Psoas muscle (tissue), 8 donors: Measurements from ENCODE around the gene WDR37. TPM values are rescaled to one million over a fixed set of nuclear protein-coding genes. Genes with fewer than 3 reads are reported as not detected.

Experiments
- ATAC-seq, 4 donors: fragments of 200-7000 bp; cut with Tn5 transposase; one replicate each; pipeline ENCODE4 v1.9.1; 2020; ENCODE audit warnings: moderate library complexity in 3 of 4, mild to moderate bottlenecking in 2 of 4
- DNase-seq, 2 donors: peaks; one replicate each; pipeline ENCODE4 v3.0.0-alpha.2; 2020
- H3K27ac ChIP-seq: fragments of 200-600 bp; one replicate; pipeline ENCODE4 v1.8.0; 2022
- H3K27me3 ChIP-seq, 3 donors: fragments of 200-600 bp in 1 of 3; one replicate each; pipeline versions ENCODE4 v1.6.1 to v1.8.0; 2013 to 2022; ENCODE audit warnings: low read length in 2 of 3, mild to moderate bottlenecking in 2 of 3, moderate library complexity in 1 of 3; ENCODE audit not compliant: insufficient read depth in 3 of 3
- H3K36me3 ChIP-seq, 2 donors: fragments of 200-600 bp in 1 of 2; one replicate each; pipeline versions ENCODE4 v1.6.1 to v1.8.0; 2013 to 2022; ENCODE audit warnings: low read depth in 1 of 2, mild to moderate bottlenecking in 1 of 2, moderate library complexity in 1 of 2; ENCODE audit not compliant: insufficient read depth in 1 of 2
- H3K4me1 ChIP-seq: fragments of 200-600 bp; one replicate; pipeline ENCODE4 v1.8.0; 2022
- H3K4me3 ChIP-seq: fragments of 200-600 bp; one replicate; pipeline ENCODE4 v1.8.0; 2022; ENCODE audit warnings: mild to moderate bottlenecking
- H3K9me3 ChIP-seq: fragments of 200-600 bp; one replicate; pipeline ENCODE4 v1.8.0; 2022
- CTCF ChIP-seq: fragments of 200-600 bp; IDR thresholded peaks from one replicate; pipeline ENCODE4 v1.8.0; 2022; ENCODE audit warnings: antibody characterized with exemption
- WGBS, 3 donors: extraction: QIAGEN DNeasy Blood & Tissue Kit; methylation state at CpG; one replicate each; pipeline versions ENCODE4 v1.1.6 to v1.1.7; 2013; 5-methylcytosine and 5-hydroxymethylcytosine counted together
- intact Hi-C, 2 donors: fragments of 100-400 bp; cut with DNase I; formaldehyde crosslinking; loops; one replicate each; pipeline versions ENCODE4 v1.11.0 to v1.14.2; 2022
- polyA plus RNA-seq, 3 donors: library from polyadenylated mRNA; stranded (reverse); fragments of 200-250 nt; gene quantifications; one replicate each; pipeline ENCODE4 v1.2.3, GENCODE V29; 2013
- total RNA-seq, 4 donors: library from RNA; stranded (reverse); fragmentation: NEBNext Ultra II Directional in 2 of 4; extraction: Animal tissue kit (Norgen Biotek cat#: 25700) in 2 of 4; gene quantifications; one replicate each; pipeline versions ENCODE4 v1.2.1 to v1.2.4, GENCODE V29; 2021 to 2023
- donor health status: healthy with polysubstance abuse.
- donor health status: DM: no; HTN: no; CAD: no; lungs with moderate emphysema.
- donor health status: Bipolar disorder and iron deficiency.
- donor health status: healthy.
- donor health status: DM: yes; HTN: yes; CAD: no.
- donor health status: DM: no; HTN: no; CAD: no.
- donor health status: DM: no; HTN: no; CAD: no.
- donor health status: DM: yes; HTN: yes; CAD: no.

WDR37 gene
- total and polyA plus RNA-seq, 7 donors = 6.8 to 28.3 (median 17.2) TPM

- H3K27ac ChIP-seq = no peak overlapping the region
- no peak overlapping the region for H3K4me3 ChIP-seq
- no peaks in the 10 kb centered on the region for H3K36me3 ChIP-seq
- no peak for TF ChIP-seq CTCF
- intact Hi-C loops = no loop called here
- WGBS, 3 donors = 47 to 49% (median 48%) methylated on average over 22 of the region's 22 CpGs
- peaks cover 0 to 2% (median 0%) of the 10 kb centered on the region in 3 donors for H3K27me3 ChIP-seq
- ATAC-seq = no peak
- DNase-seq = no peak
- no peaks in the 10 kb centered on the region for H3K4me1 ChIP-seq
- no peaks in the 10 kb centered on the region for H3K9me3 ChIP-seq
Measured at GRCh38 chr10:1169981-1170866, 114.0 kb downstream of the WDR37 start.

GRCh38 chr10:1170867-1171180 is 114.6 kb downstream of the WDR37 start:
- Histone ChIP-seq H3K27ac (no peak overlapping the region), H3K27me3 (peaks cover 0 to 2% (median 0%) of the 10 kb centered on the region in 3 donors), H3K4me1 (no peaks in the 10 kb centered on the region), H3K36me3 (no peaks in the 10 kb centered on the region), H3K9me3 (no peaks in the 10 kb centered on the region), H3K4me3 (no peak overlapping the region)
- no peak for ATAC-seq
- intact Hi-C loops = no loop called here
- WGBS, 3 donors = 84 to 86% (median 84%) methylated on average over 13 of the region's 13 CpGs
- no peak for TF ChIP-seq CTCF
- DNase-seq = no peak

- ATAC-seq (no peak), DNase-seq (no peak)
- H3K36me3 ChIP-seq = no peaks in the 10 kb centered on the region
- no peak for TF ChIP-seq CTCF
- H3K27me3 ChIP-seq = peaks cover 0 to 2% (median 0%) of the 10 kb centered on the region in 3 donors
- no peaks in the 10 kb centered on the region for H3K9me3 ChIP-seq
- 85 to 87% (median 85%) methylated on average over 4 of the region's 4 CpGs for WGBS, 3 donors
- no peaks in the 10 kb centered on the region for H3K4me1 ChIP-seq
- H3K4me3 ChIP-seq = no peak overlapping the region
- intact Hi-C loops = no loop called here
- H3K27ac ChIP-seq = no peak overlapping the region
Measured at GRCh38 chr10:1171182-1171581, 115.0 kb downstream of the WDR37 start.

GRCh38 chr10:1171586-1171985 is 115.4 kb downstream of the WDR37 start:
- WGBS, 3 donors = 81 to 86% (median 81%) methylated on average over 9 of the region's 9 CpGs

More at GRCh38 chr10:1171586-1171985, 115.4 kb downstream of the WDR37 start:
- H3K4me3 ChIP-seq = no peak overlapping the region
- H3K9me3 ChIP-seq = no peaks in the 10 kb centered on the region
- intact Hi-C loops = no loop called here
- no peak for TF ChIP-seq CTCF
- H3K27me3 ChIP-seq = peaks cover 0 to 2% (median 0%) of the 10 kb centered on the region in 3 donors
- H3K27ac ChIP-seq = no peak overlapping the region
- no peaks in the 10 kb centered on the region for H3K36me3 ChIP-seq
- DNase-seq = no peak
- H3K4me1 ChIP-seq = no peaks in the 10 kb centered on the region
- no peak for ATAC-seq
